Stimulated activated CD4-positive, alpha-beta T cell treated with anti-CD3 and anti-CD28 coated beads, Interleukin-12 subunit alpha, Interleukin-12 subunit beta, amount 100 ng/mL, for 24 hours (primary cell): Measurements from ENCODE around the gene PDE4D.

Experiments used
- DNase-seq, 2 experiments: peaks; one replicate each; pipeline ENCODE4 v3.0.0-alpha.2; 2020; ENCODE audit warnings: low read depth in 2 of 2

Gene PDE4D

DNA sequence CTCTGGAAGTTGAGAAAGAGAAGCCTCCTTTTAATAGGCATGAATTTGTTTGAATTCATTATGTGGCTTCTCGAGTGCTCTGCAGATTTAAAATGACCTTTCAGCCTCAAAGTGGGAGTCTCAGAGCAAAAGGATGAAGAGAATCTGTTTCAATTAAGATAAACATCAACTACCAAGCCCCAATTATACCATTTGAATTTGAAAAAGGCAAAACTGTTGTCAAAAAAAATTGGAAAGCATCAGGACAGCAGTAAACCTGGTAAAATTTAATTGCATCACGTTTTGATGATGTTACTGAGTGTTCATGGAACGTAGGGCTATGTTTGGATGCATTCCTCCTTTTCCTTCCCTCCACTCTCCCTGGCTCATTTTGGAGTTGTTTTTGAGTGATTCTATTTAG, 637.2 kb downstream of the PDE4D start:
- no peak for DNase-seq

DNA sequence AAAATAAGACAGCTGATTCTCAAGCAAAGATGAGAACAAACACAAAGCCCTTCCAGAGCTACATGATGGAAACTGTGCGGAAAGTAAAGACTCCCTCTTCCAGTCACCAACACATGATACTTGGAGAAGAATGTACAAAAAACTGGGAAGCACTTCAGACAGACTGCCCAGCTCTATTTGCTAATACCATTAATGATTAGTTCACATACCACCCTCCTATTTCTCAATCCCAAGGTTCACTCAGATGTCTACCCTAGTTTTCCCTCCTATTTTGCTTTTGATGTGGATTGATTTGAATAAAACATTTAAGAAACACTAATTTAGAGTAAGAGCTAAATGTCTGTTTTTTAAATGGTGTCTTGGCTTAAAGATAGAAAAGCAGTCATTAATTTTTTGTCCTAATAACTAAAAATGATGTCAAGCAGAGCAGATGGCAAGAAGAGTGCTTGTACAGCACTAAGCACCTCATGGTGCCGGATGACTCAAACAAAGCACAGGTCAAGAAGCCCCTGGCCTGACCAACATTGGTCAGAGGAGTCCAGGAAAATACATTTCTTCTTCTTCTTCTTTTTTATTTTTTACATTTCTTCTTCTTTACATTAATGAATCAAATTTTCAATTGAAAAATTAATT, 639.4 kb downstream of the PDE4D start:
- no peak for DNase-seq

DNA sequence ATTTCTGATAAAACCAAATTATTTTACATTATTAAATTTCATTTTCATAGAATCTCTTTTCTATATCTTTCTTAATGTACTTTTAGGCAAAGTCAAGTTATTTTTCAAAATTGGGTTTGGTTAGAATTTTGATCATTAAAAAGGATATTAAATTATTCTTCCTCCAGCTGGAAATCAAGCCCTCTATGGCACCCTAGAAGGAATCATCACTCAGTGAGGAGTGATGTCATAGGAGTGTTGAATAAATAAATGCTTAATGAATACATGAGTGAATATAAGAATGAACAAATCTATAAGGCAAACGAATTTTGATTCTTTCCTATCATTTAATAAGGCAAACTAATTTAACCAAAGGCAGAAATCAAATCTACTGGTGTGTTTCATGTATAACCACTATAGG, 639.9 kb downstream of the PDE4D start:
- DNase-seq: no peak

DNA sequence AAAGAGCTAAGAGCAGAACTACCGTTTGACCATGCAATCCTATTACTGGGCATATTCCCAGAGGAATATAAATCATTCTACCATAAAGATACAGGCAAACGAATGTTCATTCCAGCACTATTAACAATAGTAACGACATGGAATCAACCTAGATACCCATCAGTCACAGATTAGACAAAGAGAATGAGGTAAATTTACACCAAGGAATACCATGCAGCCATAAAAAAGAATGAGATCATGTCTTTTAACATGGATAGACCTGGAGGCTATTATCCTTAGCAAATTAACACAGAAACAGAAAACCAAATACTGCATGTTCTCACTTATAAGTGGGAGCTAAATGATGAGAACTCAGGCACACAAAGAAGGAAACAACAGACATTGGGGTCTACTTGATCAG, 641.9 kb downstream of the PDE4D start:
- no peak for DNase-seq

DNA sequence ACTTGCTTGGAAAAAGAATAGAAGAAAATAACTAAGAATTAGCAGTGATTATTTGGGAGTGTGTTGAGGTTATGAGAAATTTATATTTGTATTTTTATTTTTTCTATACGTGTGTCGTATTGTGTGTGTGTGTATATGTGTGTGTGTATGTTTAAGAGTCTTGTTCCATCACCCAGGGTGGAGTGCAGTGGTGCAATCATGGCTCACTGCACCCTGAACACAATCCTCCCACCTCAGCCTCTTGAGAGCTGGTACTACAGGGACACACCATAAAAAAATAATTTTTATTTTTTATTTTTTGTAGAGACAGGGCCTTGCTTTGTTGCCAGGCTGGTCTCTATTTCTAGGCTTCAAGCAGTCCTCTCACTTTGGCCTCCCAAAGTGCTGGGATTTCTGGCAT, 643.8 kb downstream of the PDE4D start:
- DNase-seq: no peak

DNA sequence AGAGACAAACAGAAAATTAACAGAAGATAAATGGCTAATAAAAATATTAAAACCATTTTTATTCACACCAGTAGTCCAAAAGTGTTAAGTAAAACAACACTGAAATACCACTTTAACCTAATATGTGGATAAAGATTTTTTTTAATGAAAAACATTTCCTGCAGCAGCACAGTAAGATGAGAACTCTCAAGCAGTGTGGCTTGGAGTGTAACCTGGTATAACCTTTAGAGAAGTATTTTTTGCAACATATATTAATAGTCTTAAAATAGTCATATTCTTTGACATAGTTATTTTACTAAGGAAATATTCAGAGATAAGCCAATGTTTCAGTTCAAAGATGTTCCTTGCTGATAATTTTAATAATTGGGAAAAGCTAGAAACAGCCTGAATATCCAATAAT, 644.4 kb downstream of the PDE4D start:
- DNase-seq: no peak

DNA sequence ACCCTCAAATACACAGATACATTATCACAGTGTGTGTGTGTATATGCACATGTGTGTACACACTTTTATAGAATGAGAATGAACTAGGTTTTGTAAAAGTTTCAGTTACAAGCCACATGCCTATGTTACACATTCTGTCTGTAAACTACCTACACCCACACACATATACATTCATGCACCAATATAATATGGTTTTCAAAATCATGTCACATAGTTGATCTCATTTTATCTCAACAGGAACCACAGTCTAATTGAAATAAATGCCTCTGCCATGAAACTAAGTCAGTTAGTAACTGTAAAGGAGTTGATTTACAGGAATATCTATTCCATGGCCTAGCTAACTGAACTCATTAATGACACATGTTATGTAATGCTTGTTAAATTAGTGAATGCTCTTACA, 646.6 kb downstream of the PDE4D start:
- DNase-seq: no peak

DNA sequence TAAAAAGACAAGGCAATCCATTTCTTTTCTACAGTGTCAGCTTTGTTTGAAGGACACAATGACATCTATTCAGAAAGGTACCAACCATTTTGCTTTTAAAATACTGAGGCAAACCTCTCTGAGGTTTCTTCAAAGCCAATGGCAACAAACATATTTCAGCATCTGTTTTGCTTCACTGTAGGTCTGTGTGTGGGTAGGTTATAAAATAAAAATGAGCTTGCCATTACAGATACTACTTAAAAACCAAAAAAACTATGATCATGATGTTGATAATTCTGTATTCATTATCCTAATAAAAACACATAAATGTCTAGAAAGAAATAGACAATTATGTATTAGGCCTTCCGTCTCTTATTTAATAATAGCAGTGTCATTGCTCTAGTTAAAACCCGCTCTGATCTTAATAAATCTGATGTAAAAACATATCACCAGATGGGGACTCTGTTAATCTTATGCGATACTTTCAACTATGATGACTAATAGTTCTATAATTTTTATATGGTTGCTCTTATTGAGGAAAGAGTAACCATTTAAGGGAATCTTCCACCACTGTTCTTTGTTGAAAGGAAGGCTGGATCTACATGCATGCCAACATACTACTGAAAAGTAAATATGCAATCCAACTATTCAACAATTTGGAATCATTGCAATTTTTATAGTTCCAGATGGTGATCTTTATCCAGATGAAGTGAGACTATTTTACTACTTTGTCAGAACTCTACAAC, 647.2 kb downstream of the PDE4D start:
- DNase-seq: no peak

DNA sequence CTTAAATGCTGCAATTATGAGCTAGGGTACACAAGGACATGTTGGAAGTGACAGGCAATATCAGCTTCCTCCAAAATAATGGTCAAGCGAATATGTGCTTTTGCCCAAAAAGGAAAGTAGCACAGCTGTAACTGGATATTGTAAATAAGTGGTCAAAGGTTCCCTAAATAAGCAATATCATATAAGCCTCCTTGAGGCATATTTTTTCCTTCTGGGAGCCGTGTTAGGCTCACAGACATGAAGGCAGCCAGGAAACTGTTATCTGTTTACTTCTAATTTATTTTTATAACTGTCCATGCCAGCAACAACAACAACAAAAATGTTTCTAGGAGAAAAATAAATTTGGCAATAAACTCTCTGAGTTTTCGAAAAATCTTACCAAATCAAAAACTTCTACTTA, 648.3 kb downstream of the PDE4D start:
- DNase-seq: no peak

DNA sequence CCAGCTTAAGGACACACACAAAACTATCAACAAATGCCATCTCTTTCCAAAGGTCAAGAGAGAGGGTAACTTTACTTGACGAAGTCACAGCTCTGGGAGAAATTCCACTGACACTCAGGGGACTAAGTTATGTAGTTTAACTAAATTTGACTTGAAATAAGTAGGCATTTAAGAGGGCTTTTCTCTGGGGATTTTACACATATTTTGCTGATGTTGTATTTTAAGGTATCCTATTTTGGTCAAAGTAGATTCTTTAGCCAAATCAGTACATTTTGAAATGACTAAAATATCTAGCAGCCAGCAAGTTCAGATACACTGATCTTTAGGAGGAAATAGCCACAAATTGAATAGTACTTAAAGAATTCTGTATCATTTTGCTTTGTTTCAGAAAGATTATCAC, 652.0 kb downstream of the PDE4D start:
- DNase-seq: no peak

DNA sequence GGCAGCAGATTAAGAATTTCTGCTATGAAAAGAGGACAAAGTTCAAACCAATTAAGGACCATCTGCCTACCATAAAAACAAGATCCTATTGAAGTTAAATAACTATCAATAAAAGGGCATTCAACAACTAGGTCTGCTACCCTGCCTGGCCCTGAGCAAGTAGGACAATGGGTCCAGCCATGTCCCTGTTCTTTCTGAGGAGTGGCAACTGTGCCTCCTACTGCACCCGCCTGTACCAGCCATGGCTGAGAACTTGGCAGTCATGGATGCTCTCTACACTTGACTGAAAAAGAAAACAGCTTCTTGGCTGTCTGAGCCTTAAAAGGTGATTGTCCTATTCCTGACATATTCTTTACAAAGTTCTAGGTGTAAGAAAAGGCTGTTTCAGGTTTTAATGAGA, 652.4 kb downstream of the PDE4D start:
- DNase-seq: no peak

DNA sequence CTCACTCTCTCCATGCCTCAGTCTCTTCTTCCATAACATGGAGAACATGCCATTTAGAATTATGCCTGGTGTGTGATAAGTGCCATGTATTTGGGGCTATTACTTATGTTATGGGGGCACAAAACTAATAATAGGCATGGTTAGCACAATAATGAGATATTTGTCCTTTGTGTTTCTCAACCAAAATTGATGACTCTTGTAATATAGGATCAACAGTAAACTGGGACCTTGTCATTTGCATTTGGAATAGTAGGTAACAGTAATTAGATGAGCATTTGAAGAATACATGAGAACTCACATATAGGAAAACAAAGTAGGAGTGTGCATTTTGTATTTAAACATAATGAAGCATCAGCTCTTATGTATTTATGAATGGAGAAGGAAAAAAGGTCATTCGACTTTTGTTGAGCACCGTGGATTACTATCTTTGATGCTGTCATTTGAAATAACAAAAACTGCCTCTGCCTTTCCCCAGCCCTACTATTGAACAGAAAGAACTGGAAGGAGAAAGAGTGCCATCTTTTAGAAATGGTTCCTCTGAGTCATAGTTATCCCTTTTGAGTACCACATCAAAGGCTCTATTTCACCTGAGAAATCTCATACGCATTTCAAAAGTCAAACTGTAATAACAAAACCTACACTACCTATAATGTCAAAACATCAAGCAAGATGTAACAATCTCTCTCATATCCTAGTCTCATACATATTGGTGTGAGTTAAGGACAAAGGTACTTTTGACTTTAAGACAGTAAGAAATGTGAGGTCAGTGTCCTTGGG, 655.2 kb downstream of the PDE4D start:
- no peak for DNase-seq

DNA sequence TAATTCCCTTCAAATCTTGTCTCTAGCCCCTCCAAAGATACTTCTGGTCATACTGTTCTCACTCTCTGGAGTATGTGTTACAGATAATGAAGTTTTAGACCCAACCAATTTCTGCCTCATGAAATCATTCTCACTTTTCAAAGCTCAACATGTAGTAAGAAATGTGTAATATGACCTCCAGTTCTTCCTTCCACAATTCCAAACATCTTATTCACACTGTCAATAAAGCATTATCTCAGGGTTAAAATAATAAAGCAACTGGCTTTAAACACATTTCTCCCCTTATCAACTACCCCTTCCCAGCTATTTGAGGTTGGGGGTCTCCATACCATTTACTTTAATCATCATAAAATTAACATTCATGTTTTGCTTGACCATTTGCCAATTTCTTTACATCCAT, 656.5 kb downstream of the PDE4D start:
- no peak for DNase-seq

DNA sequence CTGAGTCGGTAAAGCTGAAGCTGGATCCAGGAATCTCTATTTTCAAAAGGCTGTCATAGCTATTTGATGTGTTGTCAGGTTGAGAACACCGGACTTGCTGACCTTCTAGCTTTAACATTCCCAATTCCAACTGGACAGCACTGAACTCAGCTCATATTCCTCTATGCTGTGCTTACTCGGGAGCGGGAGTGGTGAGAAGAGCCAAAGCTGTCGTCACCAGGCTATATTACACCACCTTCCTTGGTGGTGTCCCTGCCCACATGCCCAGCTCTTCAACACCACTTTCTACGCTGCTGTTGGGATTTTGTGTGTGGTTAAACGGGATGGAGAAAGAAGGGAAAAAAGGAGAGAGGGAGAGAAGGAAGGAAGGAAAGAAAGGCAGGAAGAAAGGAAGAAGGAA, 657.1 kb downstream of the PDE4D start:
- DNase-seq: no peak

DNA sequence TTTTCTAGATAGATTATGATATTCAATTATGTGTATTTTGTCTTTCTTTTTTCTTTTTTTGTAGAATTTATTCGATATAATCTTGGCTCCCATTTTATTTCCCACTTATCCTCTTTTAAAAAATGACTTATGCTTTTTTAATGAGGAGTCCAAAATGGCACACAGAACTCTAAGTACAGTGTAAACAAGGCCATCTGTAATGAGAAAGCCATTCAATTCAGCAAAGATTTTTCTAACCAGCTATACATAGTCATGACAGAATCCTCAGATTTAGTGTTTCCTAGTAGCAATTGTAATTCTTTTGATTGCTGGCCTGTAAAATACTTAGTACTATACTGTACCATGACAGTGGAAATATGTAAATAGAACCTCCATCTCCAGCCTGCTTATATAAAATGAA, 659.3 kb downstream of the PDE4D start:
- no peak for DNase-seq

DNA sequence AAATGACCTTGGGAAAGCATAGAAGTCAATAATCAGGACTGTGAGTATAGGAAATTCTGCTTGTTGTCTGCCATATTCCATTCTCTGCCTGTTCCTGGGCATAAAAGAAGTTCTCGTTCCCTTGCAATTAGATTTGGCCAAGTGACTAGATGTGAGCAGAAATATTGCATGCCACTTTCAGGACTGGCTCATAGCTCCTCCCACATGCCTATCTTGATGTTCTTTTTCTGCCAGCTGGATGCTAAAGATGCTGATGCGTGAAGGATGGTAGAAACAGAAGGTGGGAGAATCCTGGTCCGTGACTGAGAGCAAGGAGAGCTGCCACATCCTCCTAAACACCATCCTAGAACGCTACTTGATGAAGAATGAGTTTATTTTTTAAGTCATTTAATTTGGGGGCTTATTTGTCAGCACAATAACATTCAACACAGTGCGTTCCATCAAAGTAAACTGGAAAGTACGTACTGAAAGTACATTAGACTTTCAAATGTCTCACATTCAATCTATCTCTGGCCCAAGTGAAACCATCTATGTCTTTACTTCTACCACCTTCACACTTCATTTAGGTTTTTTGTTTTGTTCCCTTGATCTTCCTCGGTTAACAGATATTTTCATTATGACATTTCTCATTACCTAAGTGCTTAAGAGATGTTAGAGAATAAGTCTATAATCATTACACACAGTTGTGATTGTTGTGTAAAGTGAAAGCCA, 662.1 kb downstream of the PDE4D start:
- no peak for DNase-seq

DNA sequence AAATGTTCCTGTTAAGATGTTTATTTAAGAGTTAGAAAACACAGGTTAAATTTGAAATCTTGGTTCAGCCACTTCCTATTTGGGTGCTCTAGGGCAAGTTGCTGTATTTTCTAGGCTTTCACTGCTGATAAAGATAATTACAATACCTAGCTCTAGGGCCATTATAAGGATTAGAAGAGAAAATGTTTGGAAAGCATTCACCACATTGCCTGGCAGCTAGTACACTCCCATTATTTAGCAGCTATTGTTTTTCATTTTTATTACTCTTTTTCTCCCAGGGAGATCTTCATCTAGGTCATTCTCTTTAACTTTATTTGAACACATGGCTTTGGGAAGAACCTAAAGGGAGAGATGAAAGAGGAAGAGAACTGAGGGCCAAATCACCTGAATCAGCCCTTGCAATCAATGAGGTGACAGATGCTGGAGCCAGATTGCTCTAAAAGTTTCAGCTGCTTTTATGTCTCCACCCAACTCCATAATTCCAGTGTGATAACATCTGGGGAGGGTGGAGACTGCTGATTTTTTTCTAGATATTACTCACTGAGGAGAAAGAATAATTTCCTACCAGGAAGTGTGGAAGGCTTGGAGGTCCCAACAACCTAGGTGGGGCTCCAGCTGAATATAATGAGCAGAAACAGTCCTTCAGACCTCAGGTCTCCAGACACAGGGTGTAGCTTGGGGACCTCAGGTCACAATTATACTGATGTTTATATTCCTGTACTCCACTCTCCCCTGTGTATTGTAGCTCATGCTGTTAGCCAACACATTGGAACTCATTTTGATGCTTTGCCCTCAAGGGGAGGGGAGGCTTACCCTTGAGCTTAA, 670.6 kb downstream of the PDE4D start:
- no peak for DNase-seq

DNA sequence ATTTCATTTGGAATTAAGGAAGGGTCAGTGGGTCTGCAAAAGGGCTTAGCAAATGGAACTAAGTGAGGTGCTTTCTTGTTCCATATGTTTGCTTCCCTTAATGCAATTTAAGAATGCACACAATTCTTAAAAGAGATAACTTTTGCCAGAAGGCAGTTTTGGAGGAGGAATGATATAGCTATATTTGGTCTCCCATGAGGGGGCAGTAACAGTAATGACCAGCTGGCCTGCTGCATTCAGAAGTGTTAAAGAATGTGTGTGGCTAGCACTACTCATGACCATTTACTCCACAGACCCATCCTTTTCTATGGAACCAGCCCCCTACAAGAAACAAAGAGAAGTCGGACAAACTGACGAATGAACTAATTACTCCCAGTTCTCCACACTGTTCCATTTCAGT, 671.8 kb downstream of the PDE4D start:
- DNase-seq: no peak

DNA sequence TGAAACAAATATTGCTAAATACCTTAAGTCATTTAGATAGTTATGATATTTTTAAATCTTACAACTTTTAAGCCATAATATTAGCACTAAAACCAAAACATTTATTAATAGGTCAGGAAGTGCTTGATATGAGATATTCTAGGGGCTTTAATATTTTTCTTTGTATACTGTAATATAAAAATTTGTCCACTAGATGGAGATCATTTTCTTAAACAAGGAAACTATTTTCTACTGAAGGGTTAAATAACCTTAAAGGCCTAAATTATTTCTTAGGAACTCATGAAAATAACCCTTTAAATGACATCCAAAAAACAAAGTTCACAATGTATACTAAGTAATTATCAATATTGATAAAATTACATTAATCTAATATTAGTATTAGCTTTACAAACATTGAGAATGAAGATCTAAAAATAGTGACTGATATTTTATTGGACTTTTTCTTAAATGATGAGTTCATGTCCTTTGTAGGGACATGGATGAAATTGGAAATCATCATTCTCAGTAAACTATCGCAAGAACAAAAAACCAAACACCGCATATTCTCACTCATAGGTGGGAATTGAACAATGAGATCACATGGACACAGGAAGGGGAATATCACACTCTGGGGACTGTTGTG, 675.0 kb downstream of the PDE4D start:
- DNase-seq: no peak

DNA sequence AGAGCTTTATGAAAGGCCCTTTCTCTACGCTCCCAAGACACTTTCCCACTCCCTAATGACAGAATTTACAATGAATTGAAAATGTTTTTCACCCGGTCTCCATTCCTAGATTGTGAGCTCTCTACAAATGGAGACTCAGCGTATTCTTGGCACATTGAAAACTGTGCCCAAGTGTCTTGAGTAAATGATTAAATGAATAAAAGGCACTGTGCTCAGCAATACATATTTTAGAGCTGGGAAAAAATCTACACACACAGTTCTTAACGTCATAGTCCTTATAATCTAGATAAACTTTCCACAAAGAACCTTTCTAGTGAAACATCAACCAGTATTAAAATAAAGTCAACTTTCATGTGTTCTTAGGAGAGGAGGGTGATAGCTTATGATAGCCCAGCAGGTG, 676.7 kb downstream of the PDE4D start:
- DNase-seq: no peak

DNA sequence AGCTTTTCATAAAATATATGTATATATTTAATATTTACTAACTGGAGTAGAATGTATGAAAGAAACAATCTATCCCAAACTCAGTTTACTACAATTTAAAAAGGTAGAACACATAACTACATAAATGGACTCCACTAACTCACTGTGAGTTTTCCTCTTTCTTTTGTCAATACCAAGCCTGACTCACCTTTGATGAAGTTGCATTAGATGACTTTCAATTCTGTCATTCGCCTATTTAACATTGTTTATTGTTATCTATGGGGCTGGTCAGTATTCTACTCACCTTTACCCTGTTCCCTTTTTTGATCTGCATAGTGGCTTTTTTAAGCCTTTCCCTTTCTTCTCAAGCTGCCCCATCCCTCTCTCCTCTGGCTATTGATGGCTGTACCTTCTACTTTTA, 680.9 kb downstream of the PDE4D start:
- no peak for DNase-seq
